ENCODE data around the gene PRDM16. TPM values are rescaled to one million over a fixed set of nuclear protein-coding genes. Genes with fewer than 3 reads are reported as not detected.

PRDM16 gene
- total RNA-seq, 1 donor from 2014 or later, result 12.9 TPM

- peak; percentile 68 for DNase-seq (ENCODE audit: low spot score)
- intact Hi-C loops (cut with DNase I), result loop anchor here (5.0 to 10.0 kb wide), 4 partner anchors 107 to 327 kb away; no protein-coding TSS in a partner anchor
Observed at GRCh38 chr1:3065396-3065795, 3.6 kb upstream of the PRDM16 start.

- intact Hi-C loops (cut with DNase I), result loop anchor here (1.0 to 10.0 kb wide), 8 partner anchors 107 to 357 kb away; no protein-coding TSS in a partner anchor
- DNase-seq (ENCODE audit: low spot score), result peak; percentile 31
Observed at GRCh38 chr1:3065797-3066196, 3.2 kb upstream of the PRDM16 start.

DNA sequence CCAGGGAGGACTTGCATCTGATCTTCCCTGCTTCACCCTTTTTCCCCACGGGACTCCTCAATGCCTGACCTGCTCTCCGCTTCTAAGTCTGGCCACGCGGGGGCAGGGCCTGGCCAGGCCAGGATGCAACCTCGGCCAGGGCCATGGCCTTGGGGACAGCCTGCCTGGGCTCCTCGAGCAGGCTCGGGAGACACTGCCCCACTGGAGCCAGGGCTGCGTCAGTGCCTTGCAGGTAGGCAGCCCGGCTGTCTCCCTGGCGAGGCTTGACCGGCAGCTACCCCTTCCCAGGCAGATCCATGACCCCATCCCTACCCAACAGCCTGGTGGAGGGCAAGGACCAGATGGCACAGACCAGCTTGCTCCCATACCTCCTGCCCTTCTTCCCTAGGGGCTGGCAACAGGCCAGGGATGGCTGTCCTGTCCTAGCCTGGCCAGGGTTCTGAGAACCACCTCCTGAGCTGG lies 2.7 kb upstream of the PRDM16 start:
- DNase-seq (ENCODE audit: low spot score), result peak; percentile 79
- intact Hi-C loops (cut with DNase I), result loop anchor here (1.0 to 10.0 kb wide), 8 partner anchors 106 to 357 kb away; no protein-coding TSS in a partner anchor

DNA sequence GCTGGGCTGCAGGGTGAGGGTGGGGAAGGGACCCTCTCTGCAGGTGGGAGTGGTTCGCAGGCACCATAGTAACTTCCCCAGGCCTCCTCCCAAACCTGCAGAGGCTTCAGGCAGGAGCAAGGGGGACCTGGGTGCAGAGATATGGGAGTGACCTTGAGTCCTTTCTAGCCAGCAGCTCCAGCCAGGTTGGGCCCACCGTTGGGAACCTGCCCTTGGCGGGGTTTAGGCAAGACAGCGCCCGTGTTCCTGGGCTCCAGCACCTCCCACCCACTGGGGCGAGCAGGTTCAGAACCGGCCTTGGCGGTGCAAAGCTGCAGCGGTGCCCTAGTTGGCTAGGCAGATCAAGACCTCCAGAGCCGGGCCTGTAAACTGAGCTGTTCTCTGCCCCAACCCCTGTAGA lies 2.2 kb upstream of the PRDM16 start:
- intact Hi-C loops (cut with DNase I), result loop anchor here (1.0 to 10.0 kb wide), 8 partner anchors 105 to 356 kb away; no protein-coding TSS in a partner anchor
- peak; percentile 60 for DNase-seq (ENCODE audit: low spot score)

DNA sequence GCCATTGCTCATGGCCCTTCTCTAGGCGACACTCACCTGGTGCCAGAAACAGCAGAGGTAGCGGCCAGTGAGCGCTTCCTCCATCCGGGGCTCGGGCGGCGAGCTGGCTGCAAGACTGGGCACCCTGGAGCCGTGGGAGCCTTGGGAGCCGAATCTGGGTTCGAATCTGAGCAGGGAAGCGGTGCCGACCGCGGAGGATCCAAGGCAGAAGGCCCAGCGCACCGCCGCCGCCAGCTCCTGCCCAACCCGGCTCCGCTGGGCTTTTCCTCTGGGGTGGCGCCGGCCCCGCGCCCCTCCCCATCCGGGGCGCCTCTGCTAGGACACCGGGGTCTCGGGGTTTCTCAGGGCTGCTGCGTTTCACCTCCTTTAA lies 1.7 kb upstream of the PRDM16 start:
- intact Hi-C loops (cut with DNase I), result loop anchor here (2.0 to 10.0 kb wide), 6 partner anchors 105 to 356 kb away; no protein-coding TSS in a partner anchor
- peak; percentile 70 for DNase-seq (ENCODE audit: low spot score)

- peak; percentile 66 for DNase-seq (ENCODE audit: low spot score)
- intact Hi-C loops (cut with DNase I), result loop anchor here (2.0 to 10.0 kb wide), 6 partner anchors 104 to 355 kb away; no protein-coding TSS in a partner anchor
Observed at GRCh38 chr1:3067671-3068563, 1.1 kb upstream of the PRDM16 start.

- peak; percentile 77 for DNase-seq (ENCODE audit: low spot score)
- intact Hi-C loops (cut with DNase I), result loop anchor here (2.0 to 10.0 kb wide), 5 partner anchors 103 to 323 kb away; no protein-coding TSS in a partner anchor
Observed at GRCh38 chr1:3069491-3070308, 697 bp downstream of the PRDM16 start.

DNA sequence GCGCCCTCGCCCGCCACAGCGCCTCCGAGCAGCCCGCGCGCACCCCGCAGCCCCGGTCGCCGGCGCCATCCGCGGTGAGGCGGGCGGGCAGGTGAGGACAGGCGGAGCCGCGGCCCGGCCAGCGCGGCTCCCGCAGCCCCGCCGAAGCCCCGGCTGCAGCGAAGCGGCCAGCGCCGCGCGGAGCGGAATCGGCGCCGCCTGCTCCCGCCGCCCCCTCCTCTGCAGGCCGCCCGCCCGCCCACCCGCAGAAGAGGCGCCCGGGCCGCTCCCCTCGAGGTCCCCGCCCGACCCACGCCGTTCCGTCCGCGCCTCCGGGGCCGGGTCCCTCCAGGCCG lies 1.3 kb downstream of the PRDM16 start:
- intact Hi-C loops (cut with DNase I), result loop anchor here (2.0 kb wide), 1 partner anchor 279 kb away; no protein-coding TSS in a partner anchor
- DNase-seq (ENCODE audit: low spot score), result peak; percentile 27

GRCh38 chr1:3070644-3071564 lies 1.9 kb downstream of the PRDM16 start:
- intact Hi-C loops (cut with DNase I), result loop anchor here (2.0 kb wide), 1 partner anchor 278 kb away; no protein-coding TSS in a partner anchor
- peak; percentile 63 for DNase-seq (ENCODE audit: low spot score)

- no peak for DNase-seq (ENCODE audit: low spot score)
- intact Hi-C loops (cut with DNase I), result loop anchor here (2.0 kb wide), 1 partner anchor 277 kb away; no protein-coding TSS in a partner anchor
Observed at GRCh38 chr1:3071565-3072390, 2.8 kb downstream of the PRDM16 start.

DNA sequence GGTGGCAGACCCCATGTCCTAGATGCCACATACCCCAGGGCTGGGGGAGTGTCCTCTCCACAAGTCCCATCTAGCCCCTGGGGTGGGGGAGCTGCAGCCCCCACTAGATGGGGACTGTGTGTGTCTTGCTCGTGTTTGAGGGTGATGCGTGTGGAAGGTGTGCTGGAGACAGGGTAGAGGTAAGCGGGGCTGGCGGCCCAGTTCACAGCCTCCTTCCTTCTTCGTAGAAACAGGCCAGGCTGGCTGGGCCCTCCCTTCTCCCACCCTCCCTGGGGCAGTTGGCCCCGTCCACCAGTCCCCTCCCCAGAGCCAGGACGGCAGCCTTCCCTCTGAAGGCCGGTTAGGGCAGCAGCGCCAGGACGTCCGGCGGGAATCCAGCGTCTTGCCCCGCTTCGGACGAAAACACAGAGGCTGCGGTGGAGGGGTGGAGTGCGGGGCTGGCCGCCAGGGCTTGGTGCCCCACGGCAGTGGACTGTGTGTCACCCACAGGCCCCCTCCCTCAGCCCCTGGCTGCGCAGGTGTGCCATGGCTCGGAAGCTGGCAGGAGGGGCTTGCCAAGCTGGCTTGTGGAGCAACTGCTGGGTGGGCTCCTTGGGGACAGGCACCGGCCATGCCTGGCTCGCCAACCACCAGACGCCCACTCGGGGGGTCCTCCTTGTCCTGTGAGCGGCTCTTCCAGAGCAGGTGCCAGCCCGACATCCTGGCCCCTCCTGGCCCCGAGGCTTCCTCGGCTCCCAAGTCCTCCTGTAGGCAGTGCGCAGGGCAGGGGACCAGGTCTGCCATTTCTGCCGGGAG lies 3.6 kb downstream of the PRDM16 start:
- DNase-seq (ENCODE audit: low spot score), result no peak
- intact Hi-C loops (cut with DNase I), result no loop called here

- intact Hi-C loops (cut with DNase I), result no loop called here
Observed at GRCh38 chr1:3073186-3073488, 4.1 kb downstream of the PRDM16 start.

DNA sequence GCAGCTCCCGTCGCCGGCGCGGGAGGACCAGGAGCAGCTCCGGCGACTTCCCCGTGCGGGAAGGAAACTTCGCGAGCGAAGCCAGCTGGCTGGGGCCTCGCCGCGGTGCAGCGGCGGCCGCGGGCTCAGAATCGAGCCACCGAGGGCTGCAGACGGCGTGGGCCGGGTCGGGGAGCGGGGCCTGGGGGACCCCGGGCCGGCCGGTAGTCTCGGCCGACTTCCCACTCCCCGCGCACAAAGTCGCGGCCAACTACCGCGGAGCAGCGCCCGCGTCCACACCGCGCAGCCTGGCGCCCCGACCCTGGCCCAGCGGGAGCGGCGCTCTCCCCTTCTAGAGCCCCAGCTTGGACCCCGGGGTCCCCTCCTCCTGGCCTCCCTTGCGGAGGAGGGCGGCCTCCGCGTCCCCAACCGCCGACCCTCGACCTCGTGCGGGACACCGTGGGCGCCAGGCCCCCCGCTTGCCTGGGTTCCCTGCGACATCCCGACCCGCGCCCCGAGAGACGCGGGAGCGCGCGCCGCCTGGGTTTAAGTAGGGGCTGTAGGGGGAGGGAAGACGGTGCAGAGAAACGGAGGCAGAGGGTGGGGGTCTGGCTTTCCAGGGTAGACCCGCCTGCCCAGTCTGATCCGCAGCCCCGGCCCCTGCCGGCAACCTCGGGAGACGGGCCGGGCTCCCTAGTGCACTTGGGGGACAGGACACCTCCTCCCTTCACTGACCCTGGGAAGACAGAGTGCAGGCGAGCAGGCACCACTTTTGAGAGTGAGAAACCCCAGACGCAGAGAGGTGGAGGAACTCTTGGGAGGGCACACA lies 4.7 kb downstream of the PRDM16 start:
- intact Hi-C loops (cut with DNase I), result no loop called here
- DNase-seq (ENCODE audit: low spot score), result no peak

More at GRCh38 chr1:3073186-3073488, 4.1 kb downstream of the PRDM16 start:
- no peak for DNase-seq (ENCODE audit: low spot score)

- intact Hi-C loops (cut with DNase I), result no loop called here
- DNase-seq (ENCODE audit: low spot score), result no peak
Observed at GRCh38 chr1:3074297-3074741, 5.3 kb downstream of the PRDM16 start.

- intact Hi-C loops (cut with DNase I), result no loop called here
Observed at GRCh38 chr1:3074800-3075199, 5.8 kb downstream of the PRDM16 start.

GRCh38 chr1:3075666-3076362 lies 6.8 kb downstream of the PRDM16 start:
- no peak for DNase-seq (ENCODE audit: low spot score)
- intact Hi-C loops (cut with DNase I), result no loop called here

More at GRCh38 chr1:3074800-3075199, 5.8 kb downstream of the PRDM16 start:
- no peak for DNase-seq (ENCODE audit: low spot score)

Data from cardiac septum (tissue), 1 donor.